Mesendoderm (in vitro differentiated cells): ENCODE data around the gene CRYBG2.
"Not testable (repeated sequence)": the region's sequence is repeated elsewhere in the genome, so short reads cannot be mapped to it uniquely, and the experiment has no call there.

Source experiments
- DNase-seq: peaks from one replicate; pipeline ENCODE4 v3.0.0; 2013
- H2AK5ac ChIP-seq: 2 replicates; pipeline ENCODE4 v1.6.1; 2013; ENCODE audit warnings: low read length, inconsistent platforms
- H2BK120ac ChIP-seq: 2 replicates; pipeline ENCODE4 v1.6.1; 2013; ENCODE audit warnings: low read depth, mild to moderate bottlenecking, low read length, moderate library complexity, mixed read lengths
- H2BK15ac ChIP-seq: replicated peaks from 2 replicates; pipeline ENCODE4 v1.6.1; 2013; ENCODE audit warnings: low read depth, mild to moderate bottlenecking, moderate library complexity
- H2BK5ac ChIP-seq: 2 replicates; pipeline ENCODE4 v1.6.1; 2013; ENCODE audit warnings: low read length, inconsistent platforms
- H3K18ac ChIP-seq: 2 replicates; pipeline ENCODE4 v1.6.1; 2013; ENCODE audit warnings: mild to moderate bottlenecking, low read length, mixed read lengths
- H3K23ac ChIP-seq: one replicate; pipeline ENCODE4 v1.6.1; 2013; ENCODE audit warnings: low read length
- H3K27ac ChIP-seq: 2 replicates; pipeline ENCODE4 v1.5.1; 2013; ENCODE audit warnings: low read depth, mild to moderate bottlenecking, inconsistent platforms, low read length, moderate library complexity
- H3K27me3 ChIP-seq: 2 replicates; pipeline ENCODE4 v1.6.1; 2013; ENCODE audit warnings: low read length, control low read depth, mild to moderate bottlenecking, inconsistent platforms; ENCODE audit not compliant: insufficient read depth, poor library complexity
- H3K36me3 ChIP-seq: 2 replicates; pipeline ENCODE4 v1.6.1; 2013; ENCODE audit warnings: low read length, inconsistent platforms; ENCODE audit not compliant: control insufficient read depth, insufficient read depth
- H3K4ac ChIP-seq: one replicate; pipeline ENCODE4 v1.6.1; 2013; ENCODE audit warnings: low read depth, mild to moderate bottlenecking, low read length, moderate library complexity
- H3K4me1 ChIP-seq: 2 replicates; pipeline ENCODE4 v1.6.1; 2013; ENCODE audit warnings: low read depth, low read length, inconsistent platforms; ENCODE audit not compliant: control insufficient read depth
- H3K4me2 ChIP-seq: 2 replicates; pipeline ENCODE4 v1.6.1; 2013; ENCODE audit warnings: low read length
- H3K4me3 ChIP-seq: 2 replicates; pipeline ENCODE4 v1.5.1; 2013; ENCODE audit warnings: mild to moderate bottlenecking, low read length
- H3K56ac ChIP-seq: one replicate; pipeline ENCODE4 v1.6.1; 2013; ENCODE audit warnings: low read length
- H3K79me1 ChIP-seq: 2 replicates; pipeline ENCODE4 v1.6.1; 2013; ENCODE audit warnings: low read length, inconsistent platforms
- H3K79me2 ChIP-seq: 2 replicates; pipeline ENCODE4 v1.6.1; 2013; ENCODE audit warnings: mild to moderate bottlenecking, low read length; ENCODE audit not compliant: control insufficient read depth, insufficient read depth
- H3K9ac ChIP-seq: 2 replicates; pipeline ENCODE4 v1.6.1; 2013; ENCODE audit warnings: low read length, inconsistent platforms
- H4K5ac ChIP-seq: one replicate; pipeline ENCODE4 v1.6.1; 2013; ENCODE audit warnings: low read length
- H4K8ac ChIP-seq: one replicate; pipeline ENCODE4 v1.6.1; 2013; ENCODE audit warnings: low read depth, mild to moderate bottlenecking, control low read depth, low read length, moderate library complexity
- WGBS: extraction: QIAGEN DNeasy Blood & Tissue Kit; methylation state at CpG from one replicate; pipeline ENCODE4 v1.1.7; 2013; ENCODE audit warnings: low lambda C conversion rate, missing lambda C conversion rate; ENCODE audit not compliant: insufficient coverage; ENCODE audit errors: extremely low coverage; 5-methylcytosine and 5-hydroxymethylcytosine counted together

Gene CRYBG2

GRCh38 chr1:26391450-26391849 is 37.5 kb upstream of the CRYBG2 start:
- Histone ChIP-seq H3K4me3 (no peak overlapping the region), H3K9ac (no peak overlapping the region), H2BK5ac (no peak overlapping the region), H3K79me1 (no peaks in the 10 kb centered on the region), H4K5ac (no peak overlapping the region), H3K36me3 (no peaks in the 10 kb centered on the region), H3K18ac (no peak overlapping the region), H3K4me2 (no peak overlapping the region), H3K56ac (no peak overlapping the region), H2BK15ac (no peak overlapping the region), H2BK120ac (no peak overlapping the region), H4K8ac (no peak overlapping the region), H3K27me3 (no peaks in the 10 kb centered on the region), H3K23ac (no peak overlapping the region), H2AK5ac (no peak overlapping the region), H3K4ac (no peak overlapping the region), H3K79me2 (no peaks in the 10 kb centered on the region), H3K4me1 (no peaks in the 10 kb centered on the region), H3K27ac (no peak overlapping the region)
- peak; percentile 75 for DNase-seq
- WGBS = no CpG with 5 or more reads among the region's 3 CpGs

- Histone ChIP-seq H3K79me2 (no peaks in the 10 kb centered on the region), H2AK5ac (no peak overlapping the region), H3K27me3 (no peaks in the 10 kb centered on the region), H3K4ac (no peak overlapping the region), H3K9ac (no peak overlapping the region), H3K4me2 (no peak overlapping the region), H3K56ac (peak overlapping the region; percentile 49), H2BK15ac (no peak overlapping the region), H4K8ac (no peak overlapping the region), H3K36me3 (no peaks in the 10 kb centered on the region), H3K4me3 (no peak overlapping the region), H3K79me1 (no peaks in the 10 kb centered on the region), H2BK5ac (no peak overlapping the region), H4K5ac (no peak overlapping the region), H3K27ac (no peak overlapping the region), H3K23ac (no peak overlapping the region), H3K4me1 (no peaks in the 10 kb centered on the region), H3K18ac (no peak overlapping the region), H2BK120ac (no peak overlapping the region)
- no peak for DNase-seq
- WGBS = no CpG with 5 or more reads among the region's 4 CpGs
Observed at GRCh38 chr1:26389604-26390247, 35.8 kb upstream of the CRYBG2 start.

GRCh38 chr1:26388791-26389445 is 35.0 kb upstream of the CRYBG2 start:
- no CpG with 5 or more reads among the region's 7 CpGs for WGBS

GRCh38 chr1:26387447-26387846 is 33.5 kb upstream of the CRYBG2 start:
- no peak overlapping the region for H3K4ac ChIP-seq
- no peaks in the 10 kb centered on the region for H3K79me2 ChIP-seq
- no peaks in the 10 kb centered on the region for H3K36me3 ChIP-seq
- no CpG with 5 or more reads among the region's 7 CpGs for WGBS
- no peak overlapping the region for H2BK15ac ChIP-seq
- peak; percentile 52 for DNase-seq
- H3K4me3 ChIP-seq = no peak overlapping the region
- no peak overlapping the region for H3K23ac ChIP-seq
- H3K27ac ChIP-seq = no peak overlapping the region
- no peak overlapping the region for H3K18ac ChIP-seq
- H3K9ac ChIP-seq = no peak overlapping the region
- no peak overlapping the region for H2BK120ac ChIP-seq
- no peaks in the 10 kb centered on the region for H3K4me1 ChIP-seq
- no peak overlapping the region for H3K4me2 ChIP-seq
- H4K5ac ChIP-seq = no peak overlapping the region
- no peaks in the 10 kb centered on the region for H3K27me3 ChIP-seq
- no peak overlapping the region for H2AK5ac ChIP-seq
- H3K56ac ChIP-seq = no peak overlapping the region
- no peaks in the 10 kb centered on the region for H3K79me1 ChIP-seq
- no peak overlapping the region for H2BK5ac ChIP-seq
- H4K8ac ChIP-seq = no peak overlapping the region

More at GRCh38 chr1:26388791-26389445, 35.0 kb upstream of the CRYBG2 start:
- H3K79me2 ChIP-seq = no peaks in the 10 kb centered on the region
- no peak overlapping the region for H2AK5ac ChIP-seq
- H3K18ac ChIP-seq = no peak overlapping the region
- H4K5ac ChIP-seq = no peak overlapping the region
- no peak overlapping the region for H3K56ac ChIP-seq
- no peak overlapping the region for H3K23ac ChIP-seq
- no peak for DNase-seq
- H3K9ac ChIP-seq = no peak overlapping the region
- no peaks in the 10 kb centered on the region for H3K4me1 ChIP-seq
- H2BK120ac ChIP-seq = no peak overlapping the region
- H3K27me3 ChIP-seq = no peaks in the 10 kb centered on the region
- H2BK5ac ChIP-seq = no peak overlapping the region
- no peak overlapping the region for H3K4me3 ChIP-seq
- H2BK15ac ChIP-seq = no peak overlapping the region
- H3K27ac ChIP-seq = no peak overlapping the region
- H3K36me3 ChIP-seq = no peaks in the 10 kb centered on the region
- no peak overlapping the region for H3K4ac ChIP-seq
- H4K8ac ChIP-seq = no peak overlapping the region
- H3K4me2 ChIP-seq = no peak overlapping the region
- no peaks in the 10 kb centered on the region for H3K79me1 ChIP-seq

GRCh38 chr1:26385063-26385462 is 31.1 kb upstream of the CRYBG2 start:
- H3K56ac ChIP-seq, H3K27me3 ChIP-seq, H3K79me1 ChIP-seq, H3K4me2 ChIP-seq, H3K23ac ChIP-seq, H3K4me3 ChIP-seq, H3K79me2 ChIP-seq, H3K18ac ChIP-seq, H4K8ac ChIP-seq, H2BK15ac ChIP-seq, H2AK5ac ChIP-seq, H3K36me3 ChIP-seq, H3K9ac ChIP-seq, H3K4me1 ChIP-seq, H2BK5ac ChIP-seq, H3K4ac ChIP-seq, DNase-seq, H4K5ac ChIP-seq, H3K27ac ChIP-seq, H2BK120ac ChIP-seq: not testable (repeated sequence)
- WGBS = no CpG with 5 or more reads among the region's 3 CpGs

GRCh38 chr1:26384076-26384475 is 30.1 kb upstream of the CRYBG2 start:
- Histone ChIP-seq H4K8ac (no peak overlapping the region), H3K56ac (no peak overlapping the region), H4K5ac (no peak overlapping the region), H3K4me1 (no peaks in the 10 kb centered on the region), H3K79me1 (no peaks in the 10 kb centered on the region), H2BK15ac (no peak overlapping the region), H3K4me2 (no peak overlapping the region), H3K4me3 (no peak overlapping the region), H3K79me2 (no peaks in the 10 kb centered on the region), H3K36me3 (no peaks in the 10 kb centered on the region), H3K18ac (no peak overlapping the region), H2AK5ac (no peak overlapping the region), H2BK5ac (no peak overlapping the region), H2BK120ac (no peak overlapping the region), H3K4ac (no peak overlapping the region), H3K27ac (no peak overlapping the region), H3K23ac (no peak overlapping the region), H3K27me3 (no peaks in the 10 kb centered on the region), H3K9ac (no peak overlapping the region)
- DNase-seq = no peak
- no CpG with 5 or more reads among the region's 3 CpGs for WGBS
